WTC11 (cell line): ENCODE data around the gene KRTAP5-2. TPM values are rescaled to one million over a fixed set of nuclear protein-coding genes. Genes with fewer than 3 reads are reported as not detected.
"Not testable (repeated sequence)": the region's sequence is repeated elsewhere in the genome, so short reads cannot be mapped to it uniquely, and the experiment has no call there.

ENCODE experiments used
- ATAC-seq: fragments of 200-7000 bp; cut with Tn5 transposase; 2 replicates; pipeline ENCODE4 v1.10.0; 2021; ENCODE audit warnings: mild to moderate bottlenecking, moderate library complexity
- CTCF ChIA-PET: fragments of 300-600 bp; sonication (Branson Sonifier 250); formaldehyde crosslinking; loops from one replicate; lab custom pipeline; 2021; ENCODE audit warnings: antibody characterized with exemption; lab: Charles Lee
- POLR2A ChIA-PET: fragments of 350-600 bp; sonication (Branson Sonifier 250); formaldehyde crosslinking; loops from one replicate; lab custom pipeline; 2021; ENCODE audit warnings: antibody characterized with exemption; lab: Charles Lee
- DNase-seq: peaks from one replicate; pipeline ENCODE4 v3.0.0; 2021; ENCODE audit warnings: low spot score
- H3K27ac Mint-ChIP-seq: 2 replicates; pipeline ENCODE4 v1.8.0; 2021; ENCODE audit warnings: mixed read lengths
- H3K27me3 Mint-ChIP-seq: 2 replicates; pipeline ENCODE4 v1.8.0; 2021; ENCODE audit warnings: low read depth, mild to moderate bottlenecking, moderate library complexity, mixed read lengths
- H3K36me3 Mint-ChIP-seq: 2 replicates; pipeline ENCODE4 v1.8.0; 2021; ENCODE audit warnings: mixed read lengths
- H3K4me1 Mint-ChIP-seq: 2 replicates; pipeline ENCODE4 v1.8.0; 2022; ENCODE audit warnings: mixed read lengths
- H3K4me3 Mint-ChIP-seq: 2 replicates; pipeline ENCODE4 v1.8.0; 2021; ENCODE audit warnings: mild to moderate bottlenecking, moderate library complexity, mixed read lengths
- H3K9me3 Mint-ChIP-seq: 2 replicates; pipeline ENCODE4 v1.8.0; 2021; ENCODE audit warnings: mixed read lengths
- ARID4B ChIP-seq: sonication (generic); formaldehyde crosslinking; IDR thresholded peaks from 2 replicates; pipeline ENCODE4 v1.8.0; 2023; ENCODE audit warnings: missing genetic modification reagents, mild to moderate bottlenecking, borderline replicate concordance
- CTCF ChIP-seq: fragments of 200-600 bp; IDR thresholded peaks from 2 replicates; pipeline ENCODE4 v1.8.0; 2022; ENCODE audit warnings: antibody characterized with exemption
- ERG ChIP-seq: fragments of 250-450 bp; sonication (Bioruptor Pico); IDR thresholded peaks from 2 replicates; pipeline ENCODE4 v1.8.0; 2021; ENCODE audit warnings: mild to moderate bottlenecking
- GABPB1 ChIP-seq: sonication (generic); formaldehyde crosslinking; IDR thresholded peaks from 2 replicates; pipeline ENCODE4 v1.8.1; 2023; ENCODE audit warnings: mild to moderate bottlenecking, missing genetic modification reagents
- JAZF1 ChIP-seq: fragments of 250-450 bp; sonication (Bioruptor Pico); IDR thresholded peaks from 2 replicates; pipeline ENCODE4 v1.9.0; 2021; ENCODE audit warnings: moderate library complexity, mild to moderate bottlenecking, inconsistent platforms
- RELA ChIP-seq: sonication (generic); formaldehyde crosslinking; IDR thresholded peaks from 2 replicates; pipeline ENCODE4 v1.8.1; 2022; ENCODE audit warnings: missing genetic modification reagents, mild to moderate bottlenecking, borderline replicate concordance
- SMAD3 ChIP-seq: sonication (generic); formaldehyde crosslinking; IDR thresholded peaks from 2 replicates; pipeline ENCODE4 v1.8.0; 2022; ENCODE audit warnings: missing genetic modification reagents, mild to moderate bottlenecking, borderline replicate concordance
- SP1 ChIP-seq: sonication (generic); formaldehyde crosslinking; conservative IDR thresholded peaks from 2 replicates; pipeline ENCODE4 v1.8.1; 2022; ENCODE audit warnings: missing genetic modification reagents
- ZBTB43 ChIP-seq: sonication (generic); formaldehyde crosslinking; IDR thresholded peaks from 2 replicates; pipeline ENCODE4 v1.8.1; 2023; ENCODE audit warnings: mild to moderate bottlenecking, missing genetic modification reagents
- ZNF396 ChIP-seq: fragments of 250-450 bp; sonication (Bioruptor Pico); IDR thresholded peaks from 2 replicates; pipeline ENCODE4 v1.8.0; 2021; ENCODE audit warnings: mild to moderate bottlenecking, moderate library complexity, borderline replicate concordance
- total RNA-seq: library from RNA; stranded (reverse); gene quantifications from 3 replicates; pipeline ENCODE4 v1.2.3, GENCODE V29; 2021

The KRTAP5-2 gene
- total RNA-seq, 1 experiment from 2014 or later: not detected

- TF ChIP-seq ARID4B (CRISPR knock-in tag): no peak
Observed at GRCh38 chr11:1576825-1577224, 21.3 kb downstream of the KRTAP5-2 start (continued).

GRCh38 chr11:1575756-1576155, 22.3 kb downstream of the KRTAP5-2 start:
- H3K36me3 Mint-ChIP-seq, ATAC-seq, DNase-seq, H3K27ac Mint-ChIP-seq, H3K4me3 Mint-ChIP-seq, H3K4me1 Mint-ChIP-seq: not testable (repeated sequence)
- H3K27me3 Mint-ChIP-seq: peaks cover 53% of the 10 kb centered on the region
- ChIA-PET POLR2A (interaction anchor here (0.7 kb wide), 1 partner anchor 34 kb away, joined by 4 read pairs; no protein-coding TSS in a partner anchor), CTCF (interaction anchor here (1.1 to 14.8 kb wide), 5 partner anchors 11 to 59 kb away, joined by 3 to 457 read pairs (median 57); no protein-coding TSS in a partner anchor)
- H3K9me3 Mint-ChIP-seq: peaks cover 13% of the 10 kb centered on the region

- H3K27me3 Mint-ChIP-seq: peaks cover 62% of the 10 kb centered on the region
- no peak for DNase-seq
- H3K27ac Mint-ChIP-seq: no peak overlapping the region
- ATAC-seq: no peak
- peak overlapping the region; percentile 35 for H3K4me3 Mint-ChIP-seq
- peaks cover 3% of the 10 kb centered on the region; the same call in 1 of the 2 replicates for H3K36me3 Mint-ChIP-seq
- no peaks in the 10 kb centered on the region for H3K4me1 Mint-ChIP-seq
- TF ChIP-seq CTCF (peak; percentile 9; the same call in 1 of the 2 replicates), ERG (CRISPR knock-in tag) (no peak), ZNF396 (CRISPR knock-in tag) (no peak), RELA (no peak), SMAD3 (no peak), JAZF1 (CRISPR knock-in tag) (no peak), SP1 (CRISPR knock-in tag) (no peak), ZBTB43 (CRISPR knock-in tag) (no peak), GABPB1 (CRISPR knock-in tag) (no peak)
- POLR2A ChIA-PET: interaction anchor here (1.0 to 2.8 kb wide), 3 partner anchors 16 to 52 kb away, joined by 3 to 24 read pairs (median 16); no protein-coding TSS in a partner anchor
- peaks cover 13% of the 10 kb centered on the region for H3K9me3 Mint-ChIP-seq
- CTCF ChIA-PET: interaction anchor here (0.5 to 14.8 kb wide), 34 partner anchors 10 to 391 kb away, joined by 3 to 457 read pairs (median 6); partner anchors contain the start of genes CTSD, KRTAP5-2 and KRTAP5-5
Observed at GRCh38 chr11:1574933-1575242, 23.2 kb downstream of the KRTAP5-2 start.
